HG02885 (cell line): Measurements from ENCODE around the gene AUTS2.

Source experiments
- ATAC-seq: cut with Tn5 transposase; IDR thresholded peaks from one replicate; pipeline ENCODE4 v1.9.1; 2021; ENCODE audit warnings: mild to moderate bottlenecking; ENCODE audit not compliant: unreplicated experiment, poor library complexity

AUTS2 gene

GRCh38 chr7:70665997-70666396 is 1067.7 kb downstream of the AUTS2 start:
- ATAC-seq = no peak

GRCh38 chr7:70667406-70667805 is 1069.1 kb downstream of the AUTS2 start:
- no peak for ATAC-seq

- ATAC-seq = peak; percentile 65
Observed at GRCh38 chr7:70668606-70669358, 1070.5 kb downstream of the AUTS2 start.

GRCh38 chr7:70669854-70670253 is 1071.6 kb downstream of the AUTS2 start:
- ATAC-seq = no peak

- no peak for ATAC-seq
Observed at GRCh38 chr7:70670288-70670687, 1072.0 kb downstream of the AUTS2 start.

GRCh38 chr7:70673778-70674570 is 1075.7 kb downstream of the AUTS2 start:
- no peak for ATAC-seq

GRCh38 chr7:70674571-70675010 is 1076.3 kb downstream of the AUTS2 start:
- no peak for ATAC-seq

- ATAC-seq = no peak
Observed at GRCh38 chr7:70676243-70676642, 1078.0 kb downstream of the AUTS2 start.

- peak; percentile 35 for ATAC-seq
Observed at GRCh38 chr7:70678621-70679251, 1080.5 kb downstream of the AUTS2 start.

- ATAC-seq = peak; percentile 36
Observed at GRCh38 chr7:70679661-70680060, 1081.4 kb downstream of the AUTS2 start.

- no peak for ATAC-seq
Observed at GRCh38 chr7:70680306-70680705, 1082.0 kb downstream of the AUTS2 start.

GRCh38 chr7:70680743-70681468 is 1082.6 kb downstream of the AUTS2 start:
- no peak for ATAC-seq

GRCh38 chr7:70681469-70682350 is 1083.4 kb downstream of the AUTS2 start:
- ATAC-seq = peak; percentile 89

- no peak for ATAC-seq
Observed at GRCh38 chr7:70684173-70684572, 1085.9 kb downstream of the AUTS2 start.

- no peak for ATAC-seq
Observed at GRCh38 chr7:70693321-70693685, 1095.0 kb downstream of the AUTS2 start.

GRCh38 chr7:70693686-70694433 is 1095.6 kb downstream of the AUTS2 start:
- peak; percentile 71 for ATAC-seq

GRCh38 chr7:70694434-70694970 is 1096.2 kb downstream of the AUTS2 start:
- peak; percentile 41 for ATAC-seq

GRCh38 chr7:70694971-70695794 is 1096.9 kb downstream of the AUTS2 start:
- ATAC-seq = peak; percentile 4
